NOMO-1 treated with dmso at 0.1 percent for 144 hours (cell line): ENCODE data around the gene CSNK1A1.
"Not testable (repeated sequence)": the region's sequence is repeated elsewhere in the genome, so short reads cannot be mapped to it uniquely, and the experiment has no call there.

ENCODE experiments used
- DNase-seq: peaks from one replicate; lab custom pipeline; 2025; ENCODE audit not compliant: unreplicated experiment; lab: John Stamatoyannopoulos, UW

Gene CSNK1A1

GRCh38 chr5:149459891-149460290 is 91.3 kb downstream of the CSNK1A1 start:
- no peak for DNase-seq

- no peak for DNase-seq
Observed at GRCh38 chr5:149457393-149457763, 93.9 kb downstream of the CSNK1A1 start.

GRCh38 chr5:149456597-149457392 is 94.4 kb downstream of the CSNK1A1 start:
- no peak for DNase-seq

GRCh38 chr5:149455889-149456409 is 95.3 kb downstream of the CSNK1A1 start:
- DNase-seq, result no peak

GRCh38 chr5:149453618-149454415 is 97.4 kb downstream of the CSNK1A1 start:
- DNase-seq, result no peak

GRCh38 chr5:149452665-149453617 is 98.3 kb downstream of the CSNK1A1 start:
- no peak for DNase-seq

- no peak for DNase-seq
Observed at GRCh38 chr5:149452007-149452664, 99.1 kb downstream of the CSNK1A1 start.

GRCh38 chr5:149450199-149450598 is 101.0 kb downstream of the CSNK1A1 start:
- DNase-seq, result no peak

GRCh38 chr5:149448831-149449714 is 102.2 kb downstream of the CSNK1A1 start:
- DNase-seq, result no peak

GRCh38 chr5:149448431-149448830 is 102.8 kb downstream of the CSNK1A1 start:
- no peak for DNase-seq

- DNase-seq, result no peak
Observed at GRCh38 chr5:149447373-149448367, 103.6 kb downstream of the CSNK1A1 start.

GRCh38 chr5:149446794-149447193 is 104.4 kb downstream of the CSNK1A1 start:
- not testable (repeated sequence) for DNase-seq

GRCh38 chr5:149445739-149446369 is 105.4 kb downstream of the CSNK1A1 start:
- no peak for DNase-seq

- no peak for DNase-seq
Observed at GRCh38 chr5:149445343-149445738, 105.9 kb downstream of the CSNK1A1 start.

- DNase-seq, result not testable (repeated sequence)
Observed at GRCh38 chr5:149444430-149444829, 106.8 kb downstream of the CSNK1A1 start.

- DNase-seq, result no peak
Observed at GRCh38 chr5:149443210-149443609, 108.0 kb downstream of the CSNK1A1 start.

- peak; percentile 15 for DNase-seq
Observed at GRCh38 chr5:149442563-149443182, 108.6 kb downstream of the CSNK1A1 start.
